GM19238 (cell line): ENCODE results near the gene PERM1.
"Not testable (repeated sequence)": the region's sequence is repeated elsewhere in the genome, so short reads cannot be mapped to it uniquely, and the experiment has no call there.

ENCODE experiments used
- DNase-seq: peaks from one replicate; pipeline ENCODE4 v3.0.0; 2011; ENCODE audit warnings: low spot score; ENCODE audit not compliant: insufficient read length

Gene PERM1

DNA sequence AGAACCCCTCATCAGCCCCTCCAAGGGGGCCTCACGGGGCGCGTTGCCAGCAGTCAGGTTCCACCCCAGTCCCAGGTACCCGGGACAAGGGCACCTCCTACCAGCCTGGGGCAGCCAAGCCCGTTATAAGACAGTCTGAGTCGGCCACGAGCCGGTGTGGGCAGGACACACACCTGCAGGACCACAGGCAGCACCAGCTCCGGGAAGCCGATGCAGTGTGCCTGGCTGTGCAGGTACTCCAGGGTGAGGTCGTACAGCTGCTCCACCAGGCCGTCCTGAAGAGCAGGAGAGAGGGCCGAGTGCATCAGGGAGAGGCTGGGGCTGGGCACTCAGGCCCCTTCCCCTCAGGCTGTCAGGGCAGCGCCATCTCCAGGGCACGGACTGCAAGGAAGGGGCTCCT is 33.9 kb downstream of the PERM1 start:
- DNase-seq = no peak

DNA sequence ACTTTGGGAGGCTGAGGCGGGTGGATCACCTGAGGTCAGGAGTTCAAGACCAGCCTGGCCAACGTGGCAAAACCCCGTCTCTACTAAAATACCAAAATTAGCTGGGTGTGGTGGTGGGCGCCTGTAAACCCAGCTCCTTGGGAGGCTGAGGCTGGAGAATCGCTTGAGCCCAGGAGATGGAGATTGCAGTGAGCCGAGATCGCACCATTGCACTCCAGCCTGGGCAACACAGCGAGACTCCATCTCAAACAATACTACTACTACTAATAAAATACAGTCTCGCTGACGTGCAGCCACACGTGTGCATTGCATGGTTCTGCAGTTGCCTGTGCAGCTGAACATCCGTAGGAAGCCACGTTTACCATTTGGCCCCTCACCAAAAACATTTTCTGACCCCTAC is 35.1 kb downstream of the PERM1 start:
- not testable (repeated sequence) for DNase-seq

DNA sequence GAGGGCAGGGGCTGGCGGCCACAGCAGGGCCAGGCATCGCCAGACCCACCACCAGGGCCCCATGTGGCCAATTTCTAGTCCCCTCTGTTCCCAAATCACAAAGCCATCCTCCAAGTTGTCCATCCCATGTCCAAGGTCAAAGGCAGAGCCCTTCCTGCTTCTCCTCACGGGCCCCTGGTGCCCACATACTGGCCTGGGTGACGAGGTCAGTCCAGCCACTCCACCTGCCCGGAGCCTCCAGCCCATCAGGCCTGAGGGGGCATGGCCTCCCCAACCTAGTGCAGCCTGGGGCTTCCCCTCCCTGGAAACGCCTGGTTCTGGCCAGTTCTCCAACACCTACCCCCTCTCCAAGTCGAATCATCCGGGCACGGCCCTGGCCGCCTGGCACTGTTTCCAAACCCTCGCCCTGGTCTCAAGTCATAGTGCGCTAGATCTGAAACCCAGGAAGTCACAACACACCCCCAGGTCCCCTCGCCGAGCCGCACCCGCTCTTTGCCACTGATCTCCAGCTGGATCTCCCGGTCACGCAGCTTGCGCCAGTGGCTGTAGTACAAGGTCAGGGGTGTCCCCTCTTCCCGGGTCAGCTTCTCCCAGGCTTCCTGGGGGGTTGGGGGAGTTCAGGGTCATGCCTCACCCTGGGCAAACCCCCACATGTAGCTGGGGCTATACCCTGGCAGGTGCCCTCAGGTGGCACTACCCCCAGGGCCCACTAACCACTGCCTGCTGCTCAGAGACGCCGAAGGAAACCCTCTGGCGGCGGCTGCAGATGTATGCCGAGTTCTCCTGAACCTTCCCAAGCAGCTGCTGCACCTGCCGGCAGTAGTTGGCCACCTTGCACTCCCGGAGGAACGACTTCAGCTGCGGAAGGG is 36.0 kb downstream of the PERM1 start:
- no peak for DNase-seq

DNA sequence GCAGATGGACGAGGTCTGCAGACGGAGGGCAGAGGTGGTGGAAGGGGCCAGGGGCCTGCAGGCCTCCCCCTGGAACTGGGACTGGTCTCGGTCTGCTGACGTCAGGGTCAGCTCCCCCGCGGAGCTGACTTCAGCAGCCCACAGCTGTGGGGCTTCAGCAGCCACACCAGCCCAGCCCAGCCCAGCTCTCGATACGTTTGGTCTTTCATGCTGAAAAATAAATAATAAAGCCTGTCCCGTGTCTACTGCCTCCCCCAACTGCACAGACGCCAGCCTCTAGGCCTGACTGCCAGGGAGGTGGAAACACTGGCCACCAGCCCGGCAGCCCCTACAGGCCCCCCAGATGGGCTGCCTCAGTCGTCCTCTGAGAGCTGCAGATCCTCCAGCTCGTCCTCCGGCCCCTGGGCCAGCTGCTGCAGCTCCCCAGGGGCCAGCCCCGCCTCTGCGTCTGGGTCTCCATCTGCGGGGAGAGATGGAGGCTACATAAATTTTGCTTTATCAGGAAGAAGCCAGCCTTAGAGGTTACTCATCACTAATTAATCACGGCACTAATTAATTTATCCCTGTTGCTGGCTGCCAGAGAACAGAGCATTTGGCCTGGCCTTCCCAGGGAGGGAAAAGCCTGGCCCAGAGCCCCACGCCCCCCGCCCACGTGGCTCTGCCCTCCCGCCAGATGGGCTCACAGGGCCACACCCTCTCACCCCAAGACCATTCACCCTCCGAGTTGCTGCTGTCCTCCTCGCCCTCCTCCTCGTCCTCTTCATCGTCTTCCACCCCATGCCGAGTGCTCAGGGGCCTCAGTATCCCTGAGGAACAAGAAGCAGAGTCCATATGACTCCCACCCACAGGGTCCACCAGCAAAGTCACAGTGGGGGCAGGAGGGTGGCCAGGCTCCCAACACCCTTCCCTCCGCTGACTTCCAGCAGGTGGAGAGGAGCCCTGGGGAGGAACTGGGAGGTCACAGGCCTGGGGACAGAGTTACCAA is 37.3 kb downstream of the PERM1 start:
- no peak for DNase-seq

DNA sequence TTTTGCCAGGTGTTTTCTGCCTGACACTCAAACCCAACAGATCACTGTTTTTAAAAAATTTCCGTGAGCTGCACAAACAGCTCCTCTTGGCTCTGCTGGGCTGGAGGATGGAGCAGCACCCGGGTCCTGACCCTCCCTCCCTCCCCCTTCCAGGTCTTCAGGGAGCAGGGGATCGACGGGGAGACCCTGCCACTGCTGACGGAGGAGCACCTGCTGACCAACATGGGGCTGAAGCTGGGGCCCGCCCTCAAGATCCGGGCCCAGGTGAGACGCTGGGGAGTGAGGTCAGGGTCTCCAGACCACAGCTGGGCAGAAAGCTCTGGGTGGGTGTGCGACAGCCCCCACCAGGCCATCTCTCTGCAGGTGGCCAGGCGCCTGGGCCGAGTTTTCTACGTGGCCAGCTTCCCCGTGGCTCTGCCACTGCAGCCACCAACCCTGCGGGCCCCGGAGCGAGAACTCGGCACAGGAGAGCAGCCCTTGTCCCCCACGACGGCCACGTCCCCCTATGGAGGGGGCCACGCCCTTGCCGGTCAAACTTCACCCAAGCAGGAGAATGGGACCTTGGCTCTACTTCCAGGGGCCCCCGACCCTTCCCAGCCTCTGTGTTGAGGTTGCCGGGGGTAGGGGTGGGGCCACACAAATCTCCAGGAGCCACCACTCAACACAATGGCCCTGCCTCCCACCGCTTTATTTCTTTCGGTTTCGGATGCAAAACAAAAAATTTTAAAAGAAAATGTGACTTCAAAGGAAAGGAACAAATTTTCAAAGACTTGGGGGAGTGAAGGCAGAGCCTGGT is 38.1 kb downstream of the PERM1 start:
- no peak for DNase-seq

DNA sequence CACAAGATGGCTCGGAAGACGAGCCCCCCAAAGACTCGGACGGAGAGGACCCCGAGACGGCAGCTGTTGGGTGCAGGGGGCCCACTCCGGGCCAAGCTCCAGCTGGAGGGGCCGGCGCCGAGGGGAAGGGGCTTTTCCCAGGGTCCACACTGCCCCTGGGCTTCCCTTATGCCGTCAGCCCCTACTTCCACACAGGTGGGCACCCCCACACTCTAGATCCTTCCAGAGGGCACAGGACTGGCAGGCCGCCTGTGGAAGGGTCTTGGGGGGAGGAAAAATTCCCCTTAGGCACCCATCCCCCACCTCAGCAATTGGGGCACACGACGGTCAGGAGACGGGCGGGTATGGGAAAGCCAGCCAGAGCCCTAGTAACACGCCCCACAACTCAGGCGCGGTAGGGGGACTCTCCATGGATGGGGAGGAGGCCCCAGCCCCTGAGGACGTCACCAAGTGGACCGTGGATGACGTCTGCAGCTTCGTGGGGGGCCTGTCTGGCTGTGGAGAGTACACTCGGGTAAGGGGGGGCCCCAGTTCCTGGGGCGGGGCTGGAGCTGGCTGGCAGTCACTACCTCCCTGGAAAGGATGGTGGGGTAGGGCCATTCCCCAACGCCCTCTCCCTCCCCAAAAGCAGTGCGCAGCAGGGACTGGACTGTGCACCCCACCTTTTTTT is 38.9 kb downstream of the PERM1 start:
- DNase-seq = no peak

DNA sequence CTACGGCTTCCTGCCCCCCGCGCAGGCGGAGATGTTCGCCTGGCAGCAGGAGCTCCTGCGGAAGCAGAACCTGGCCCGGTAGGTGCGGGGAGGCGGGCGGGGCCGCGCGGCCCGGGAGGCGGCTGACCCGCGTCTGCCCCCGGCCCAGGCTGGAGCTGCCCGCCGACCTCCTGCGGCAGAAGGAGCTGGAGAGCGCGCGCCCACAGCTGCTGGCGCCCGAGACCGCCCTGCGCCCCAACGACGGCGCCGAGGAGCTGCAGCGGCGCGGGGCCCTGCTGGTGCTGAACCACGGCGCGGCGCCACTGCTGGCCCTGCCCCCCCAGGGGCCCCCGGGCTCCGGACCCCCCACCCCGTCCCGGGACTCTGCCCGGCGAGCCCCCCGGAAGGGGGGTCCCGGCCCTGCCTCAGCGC is 39.5 kb downstream of the PERM1 start:
- DNase-seq = no peak

DNA sequence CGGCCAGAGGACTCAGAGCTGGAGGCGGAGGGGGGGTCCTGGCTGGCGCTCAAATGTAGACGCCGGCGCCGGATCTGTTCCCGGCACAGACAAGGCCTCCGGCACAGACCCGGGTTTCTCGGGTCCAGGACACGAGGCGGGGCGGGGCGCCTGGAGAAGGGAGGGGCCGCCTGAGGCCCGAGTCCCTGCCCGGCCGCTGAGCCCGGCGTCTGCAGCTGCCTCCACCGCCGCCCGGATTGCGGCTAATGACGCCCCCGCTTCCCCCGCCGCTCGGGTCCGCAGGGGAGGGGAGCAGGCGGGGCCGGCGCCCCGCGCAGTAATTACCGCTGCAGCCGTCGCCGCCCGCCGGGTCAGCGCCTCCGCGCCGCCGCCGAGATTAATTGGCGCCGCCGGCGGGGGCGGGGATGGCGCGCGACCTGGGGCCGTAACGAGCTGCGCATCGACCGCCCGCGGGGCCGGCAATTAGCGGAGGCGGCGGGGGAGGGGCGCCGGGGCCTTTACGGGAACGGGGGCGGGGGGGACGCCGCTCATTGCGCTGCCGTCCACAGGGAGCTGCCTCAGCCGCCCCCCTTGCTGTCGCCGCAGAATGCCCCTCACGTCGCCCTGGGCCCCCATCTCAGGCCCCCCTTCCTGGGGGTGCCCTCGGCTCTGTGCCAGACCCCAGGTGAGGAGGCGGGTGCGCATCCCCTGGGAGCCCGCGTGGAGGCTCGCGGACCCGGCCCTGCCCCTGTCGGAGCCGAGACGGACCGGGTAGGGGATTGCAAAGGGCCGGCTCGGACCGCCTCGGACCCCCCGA is 40.1 kb downstream of the PERM1 start:
- no peak for DNase-seq

DNA sequence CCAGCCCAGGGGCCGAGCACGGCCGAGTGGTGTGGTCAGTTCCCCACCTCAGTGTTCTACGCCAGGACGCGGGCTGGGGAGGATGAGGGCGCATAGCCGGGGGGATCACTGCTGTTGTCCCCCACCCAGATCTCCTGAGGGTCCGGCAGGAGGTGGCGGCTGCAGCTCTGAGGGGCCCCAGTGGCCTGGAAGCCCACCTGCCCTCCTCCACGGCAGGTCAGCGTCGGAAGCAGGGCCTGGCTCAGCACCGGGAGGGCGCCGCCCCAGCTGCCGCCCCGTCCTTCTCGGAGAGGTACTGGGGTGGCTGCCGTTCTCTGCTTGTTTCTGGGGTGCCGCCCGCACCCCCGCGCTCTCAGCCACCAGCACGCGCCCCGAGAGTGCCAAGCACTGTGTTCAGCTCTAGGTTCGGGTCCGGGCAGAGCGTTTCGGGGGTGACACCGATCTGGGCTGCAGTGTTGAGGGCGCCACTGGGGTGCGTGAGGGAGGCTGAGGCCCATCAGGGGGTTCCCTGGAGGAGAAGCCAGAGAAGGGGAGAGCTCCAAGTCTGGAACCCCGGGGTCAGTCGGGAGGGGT is 40.8 kb downstream of the PERM1 start:
- DNase-seq = no peak

DNA sequence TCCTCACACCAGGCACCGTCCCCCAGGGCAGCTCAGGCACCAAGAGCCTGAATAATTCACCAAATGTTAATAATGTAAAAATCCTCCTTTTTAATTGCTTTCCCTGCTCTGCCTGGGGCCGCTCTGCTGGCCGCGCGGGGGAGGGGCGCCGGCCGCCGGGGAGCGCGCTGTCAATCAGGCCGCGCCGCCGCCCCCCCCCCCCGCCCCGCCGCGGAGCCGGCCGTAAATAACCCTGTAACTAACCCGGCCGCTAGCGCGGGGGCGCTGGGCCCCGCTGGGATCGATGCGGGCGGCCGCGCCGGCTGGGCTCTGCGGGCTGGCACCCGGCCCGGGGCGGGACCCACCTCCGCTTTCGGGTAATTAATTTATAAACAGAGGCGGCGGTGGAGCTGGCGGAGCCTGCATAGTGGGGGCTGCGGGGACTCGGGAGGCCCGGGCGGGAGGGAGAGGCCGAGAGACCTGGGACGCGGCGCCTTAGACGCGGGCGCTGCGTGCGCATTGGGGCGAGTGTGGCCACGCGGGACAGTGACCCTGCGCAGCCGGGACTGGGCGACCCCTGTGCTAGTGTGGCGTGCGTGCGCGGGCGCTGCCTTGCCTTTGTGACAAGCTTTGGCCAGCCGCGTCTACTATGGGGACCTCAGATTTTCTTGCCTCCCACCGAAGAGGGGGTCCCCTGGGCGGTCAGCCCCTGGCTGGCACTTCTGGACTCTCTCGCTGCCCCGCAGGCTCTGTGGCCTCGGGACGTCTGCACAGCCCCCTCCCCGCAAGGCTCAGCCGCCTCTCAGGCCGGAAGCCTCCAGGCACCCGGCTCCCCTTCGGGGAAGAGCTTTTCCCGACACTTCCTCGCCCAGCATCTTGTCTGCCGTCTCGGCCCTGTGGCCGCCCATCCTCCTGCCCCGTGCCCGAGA is 41.5 kb downstream of the PERM1 start:
- no peak for DNase-seq

DNA sequence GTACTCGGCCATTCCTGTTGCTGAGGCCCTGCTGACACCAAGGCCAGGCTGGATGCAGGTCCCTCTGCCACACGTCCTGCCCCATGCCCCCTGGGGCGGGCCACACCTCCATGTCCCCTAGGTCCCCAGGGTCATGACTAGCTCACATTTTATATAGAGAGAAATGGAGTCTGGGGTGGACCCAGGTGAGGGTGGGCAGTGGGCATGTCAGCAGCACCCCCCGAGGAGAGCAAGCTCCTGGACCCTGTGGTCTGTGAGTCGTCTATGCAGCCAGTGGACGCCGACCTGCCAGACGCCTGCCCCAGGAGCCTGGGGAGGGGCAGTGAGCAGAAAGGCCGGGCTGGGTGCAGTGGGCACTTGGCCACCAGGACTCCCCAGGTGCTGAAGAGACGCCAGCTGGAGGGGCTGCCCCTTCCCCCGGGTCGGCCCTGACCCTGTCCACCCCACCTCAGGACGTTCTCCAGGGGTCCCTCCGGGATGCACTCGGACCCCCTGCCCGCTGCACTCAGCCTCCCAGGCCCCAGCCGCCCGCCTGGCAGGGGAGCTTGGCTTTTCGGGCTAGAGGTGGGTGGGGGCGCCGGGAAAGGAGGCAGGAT is 42.3 kb downstream of the PERM1 start:
- no peak for DNase-seq

DNA sequence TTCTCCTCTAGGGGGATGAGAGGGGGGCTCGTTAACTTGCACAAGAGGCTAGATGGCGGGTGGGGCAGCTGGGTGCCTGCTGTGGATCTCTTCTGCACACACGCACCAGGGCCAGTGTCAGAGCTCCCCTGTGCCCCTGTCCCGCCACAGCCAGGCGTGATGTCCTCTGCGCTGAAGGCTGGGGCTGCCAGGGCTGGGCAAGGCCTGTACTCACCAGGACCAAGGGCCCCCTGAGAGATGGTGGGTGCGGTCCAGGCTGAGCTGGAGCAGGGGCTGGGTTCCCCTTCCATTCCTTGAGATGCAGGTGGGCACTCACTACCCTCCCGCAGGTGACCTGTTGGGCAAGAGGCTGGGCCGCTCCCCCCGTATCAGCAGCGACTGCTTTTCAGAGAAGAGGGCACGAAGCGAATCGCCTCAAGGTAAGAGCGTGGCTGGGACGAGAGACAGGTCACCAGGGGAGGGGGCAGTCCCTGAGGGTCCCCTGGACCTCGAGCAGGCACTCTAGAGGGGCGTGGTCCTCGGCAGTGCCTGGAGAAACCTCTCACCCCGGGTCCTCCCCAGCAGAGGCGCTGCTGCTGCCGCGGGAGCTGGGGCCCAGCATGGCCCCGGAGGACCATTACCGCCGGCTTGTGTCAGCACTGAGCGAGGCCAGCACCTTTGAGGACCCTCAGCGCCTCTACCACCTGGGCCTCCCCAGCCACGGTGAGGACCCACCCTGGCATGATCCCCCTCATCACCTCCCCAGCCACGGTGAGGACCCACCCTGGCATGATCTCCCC is 43.0 kb downstream of the PERM1 start:
- no peak for DNase-seq

DNA sequence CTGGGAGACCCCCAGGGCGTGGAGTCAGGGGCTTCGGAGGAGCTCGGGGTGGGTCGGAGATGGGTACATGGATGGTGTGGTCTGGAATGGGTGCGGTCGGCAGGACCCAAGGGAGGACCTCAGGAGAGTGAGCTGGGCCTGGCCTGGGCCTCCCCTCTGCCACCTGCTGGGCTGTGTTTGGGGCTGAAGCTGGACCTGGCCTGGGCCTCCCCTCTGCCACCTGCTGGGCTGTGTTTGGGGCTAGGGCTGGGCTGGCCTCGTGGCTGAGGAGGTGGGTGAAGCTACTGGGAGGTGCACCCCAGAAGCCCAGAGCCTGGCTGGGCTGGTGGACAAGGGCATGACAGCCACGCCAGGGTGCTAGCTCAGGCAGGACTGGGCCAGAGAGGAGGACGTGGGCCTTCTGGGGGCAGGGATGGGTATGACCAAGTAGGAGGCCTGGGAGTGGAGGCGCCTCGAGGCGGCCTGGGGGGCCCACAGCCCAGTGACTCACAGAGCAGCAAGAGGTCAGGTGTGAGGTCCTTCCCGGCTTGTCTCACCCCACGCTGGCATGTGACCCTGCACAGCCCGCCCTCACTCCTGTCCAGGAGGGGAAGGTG is 43.7 kb downstream of the PERM1 start:
- DNase-seq = no peak

DNA sequence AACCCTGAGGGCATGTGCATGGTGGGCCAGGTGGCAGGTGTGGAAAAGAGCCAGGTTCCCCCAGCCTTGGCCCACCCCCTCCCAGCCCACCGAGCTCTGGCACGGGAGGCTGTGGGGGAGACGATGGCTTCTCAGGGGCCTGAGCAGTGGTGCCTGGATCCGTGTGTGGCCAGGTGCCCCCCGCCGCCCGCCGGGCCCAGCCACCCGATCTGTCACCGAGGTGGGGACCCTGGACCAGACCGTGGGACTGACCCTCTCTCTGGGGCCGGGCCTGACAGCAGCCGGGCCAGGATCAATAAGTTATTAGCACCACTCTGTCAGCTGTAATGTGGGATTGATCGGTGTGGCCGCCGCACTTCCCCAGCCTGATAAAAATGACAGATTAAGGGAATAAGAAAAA is 44.4 kb downstream of the PERM1 start:
- DNase-seq = no peak

DNA sequence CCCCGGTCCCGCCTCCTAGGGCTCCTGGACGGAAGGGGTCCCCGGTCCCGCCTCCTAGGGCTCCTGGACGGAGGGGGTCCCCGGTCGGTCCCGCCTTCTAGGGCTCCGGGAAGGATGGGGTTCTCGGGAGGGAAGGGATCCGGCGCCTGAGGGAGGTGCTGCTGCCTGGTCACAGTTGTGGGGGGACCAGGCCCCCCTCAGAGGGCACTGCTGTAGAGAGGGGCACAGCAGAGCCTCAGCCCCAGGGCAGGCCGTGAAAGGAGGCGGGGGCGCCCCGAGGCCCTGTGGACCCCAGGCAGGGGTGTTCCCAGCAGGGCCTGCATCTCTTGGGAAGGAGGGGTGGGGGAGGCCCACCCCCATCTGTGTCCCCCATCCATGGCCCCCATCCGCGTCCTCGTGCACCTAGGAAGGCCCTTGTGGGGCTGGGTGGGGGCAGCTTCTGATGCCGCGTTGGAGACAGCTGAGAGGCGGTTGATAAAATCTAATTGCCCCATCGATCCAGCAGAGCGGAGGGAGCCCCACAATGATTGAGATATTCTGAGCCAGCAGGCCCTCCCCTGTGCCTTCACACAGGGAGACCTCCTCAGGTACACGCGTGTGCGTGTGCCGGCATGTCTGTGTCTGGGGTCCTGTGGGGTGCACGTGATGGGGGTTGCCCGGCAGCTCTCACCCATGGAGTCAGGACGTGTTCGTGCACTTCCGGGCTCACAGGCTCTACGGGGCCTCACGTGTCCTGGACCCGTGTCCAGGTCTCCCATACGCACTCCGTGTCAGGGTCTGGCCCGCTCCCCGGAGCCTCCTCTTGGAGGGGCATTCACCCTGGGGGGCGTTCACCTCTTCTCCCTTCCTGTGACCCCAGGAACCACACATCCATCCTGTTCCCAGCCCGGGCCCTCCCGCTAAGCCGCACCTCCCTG is 45.3 kb downstream of the PERM1 start:
- DNase-seq = no peak

DNA sequence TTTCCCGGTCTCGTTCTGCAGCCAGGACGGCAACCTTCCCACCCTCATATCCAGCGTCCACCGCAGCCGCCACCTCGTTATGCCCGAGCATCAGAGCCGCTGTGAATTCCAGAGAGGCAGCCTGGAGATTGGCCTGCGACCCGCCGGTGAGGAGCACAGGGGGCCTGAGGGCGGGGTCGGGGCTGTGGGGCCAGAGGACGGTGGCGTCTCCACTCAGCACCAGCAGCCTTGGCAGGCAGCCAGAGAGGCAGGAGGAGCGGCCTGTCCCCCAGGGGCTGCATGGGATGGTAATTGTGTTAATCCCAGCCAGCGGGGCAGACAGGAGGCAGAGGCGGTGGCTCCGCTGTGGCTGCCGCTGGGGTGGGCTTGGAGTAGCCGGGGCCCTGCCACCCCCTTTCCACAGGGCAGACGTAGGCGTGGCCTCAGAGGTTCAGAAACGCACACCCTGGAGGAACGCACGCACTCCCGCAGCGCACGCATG is 46.1 kb downstream of the PERM1 start:
- DNase-seq = no peak
